Kidney epithelial cell (primary cell): ENCODE results near the gene SAPCD1. TPM values are rescaled to one million over a fixed set of nuclear protein-coding genes. Genes with fewer than 3 reads are reported as not detected.

Experiments
- DNase-seq: peaks from one replicate; pipeline ENCODE4 v3.0.0-alpha.2; 2010; ENCODE audit warnings: low read depth
- H3K27me3 ChIP-seq: 2 replicates; pipeline ENCODE4 v1.6.0; 2011; ENCODE audit warnings: low read length; ENCODE audit not compliant: control insufficient read depth, insufficient read depth
- H3K36me3 ChIP-seq: 2 replicates; pipeline ENCODE4 v1.5.1; 2011; ENCODE audit warnings: low read length; ENCODE audit not compliant: control insufficient read depth, insufficient read depth
- H3K4me3 ChIP-seq: 2 replicates; pipeline ENCODE4 v1.5.1; 2011; ENCODE audit warnings: low read depth, mild to moderate bottlenecking, control low read depth, low read length
- total RNA-seq: library from RNA; depleted of rRNA; stranded (reverse); fragments of >200 nt; gene quantifications from 2 replicates; pipeline ENCODE4 v1.2.3, GENCODE V29; 2015
- TF ChIP-seq, protein P1 (sequence below): IDR thresholded peaks from 2 replicates; pipeline ENCODE4 v1.5.1; 2011; ENCODE audit warnings: mild to moderate bottlenecking, moderate library complexity, low read length, control low read depth, inconsistent platforms; ENCODE audit not compliant: insufficient read depth, poor library complexity, severe bottlenecking

Gene SAPCD1
- 1.1 and 2.2 TPM in 2 replicates for total RNA-seq

DNA sequence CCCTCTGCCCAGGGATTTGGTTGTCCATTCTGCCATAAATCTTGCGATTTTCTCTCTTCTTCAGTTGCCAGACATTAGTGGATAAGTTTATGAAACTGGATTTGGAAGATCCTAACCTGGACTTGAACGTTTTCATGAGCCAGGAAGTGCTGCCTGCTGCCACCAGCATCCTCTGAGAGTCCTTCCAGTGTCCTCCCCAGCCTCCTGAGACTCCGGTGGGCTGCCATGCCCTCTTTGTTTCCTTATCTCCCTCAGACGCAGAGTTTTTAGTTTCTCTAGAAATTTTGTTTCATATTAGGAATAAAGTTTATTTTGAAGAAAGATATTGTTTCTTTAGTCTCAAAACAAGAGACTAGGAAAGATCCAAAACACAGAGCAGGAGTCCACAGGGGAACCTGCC is at the start of gene SAPCD1:
Gene SAPCD1, plus strand, starts transcription at position 301 of the 400 bp plus-strand sequence. CDS start 399 bp downstream, outside the sequence.
- Histone ChIP-seq H3K27me3 (no peaks in the 10 kb centered on the region), H3K36me3 (no peaks in the 10 kb centered on the region), H3K4me3 (no peak within 1 kb of the TSS)
- TF ChIP-seq, protein P1, sequence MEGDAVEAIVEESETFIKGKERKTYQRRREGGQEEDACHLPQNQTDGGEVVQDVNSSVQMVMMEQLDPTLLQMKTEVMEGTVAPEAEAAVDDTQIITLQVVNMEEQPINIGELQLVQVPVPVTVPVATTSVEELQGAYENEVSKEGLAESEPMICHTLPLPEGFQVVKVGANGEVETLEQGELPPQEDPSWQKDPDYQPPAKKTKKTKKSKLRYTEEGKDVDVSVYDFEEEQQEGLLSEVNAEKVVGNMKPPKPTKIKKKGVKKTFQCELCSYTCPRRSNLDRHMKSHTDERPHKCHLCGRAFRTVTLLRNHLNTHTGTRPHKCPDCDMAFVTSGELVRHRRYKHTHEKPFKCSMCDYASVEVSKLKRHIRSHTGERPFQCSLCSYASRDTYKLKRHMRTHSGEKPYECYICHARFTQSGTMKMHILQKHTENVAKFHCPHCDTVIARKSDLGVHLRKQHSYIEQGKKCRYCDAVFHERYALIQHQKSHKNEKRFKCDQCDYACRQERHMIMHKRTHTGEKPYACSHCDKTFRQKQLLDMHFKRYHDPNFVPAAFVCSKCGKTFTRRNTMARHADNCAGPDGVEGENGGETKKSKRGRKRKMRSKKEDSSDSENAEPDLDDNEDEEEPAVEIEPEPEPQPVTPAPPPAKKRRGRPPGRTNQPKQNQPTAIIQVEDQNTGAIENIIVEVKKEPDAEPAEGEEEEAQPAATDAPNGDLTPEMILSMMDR, result no peak
- DNase-seq, result no peak

DNA sequence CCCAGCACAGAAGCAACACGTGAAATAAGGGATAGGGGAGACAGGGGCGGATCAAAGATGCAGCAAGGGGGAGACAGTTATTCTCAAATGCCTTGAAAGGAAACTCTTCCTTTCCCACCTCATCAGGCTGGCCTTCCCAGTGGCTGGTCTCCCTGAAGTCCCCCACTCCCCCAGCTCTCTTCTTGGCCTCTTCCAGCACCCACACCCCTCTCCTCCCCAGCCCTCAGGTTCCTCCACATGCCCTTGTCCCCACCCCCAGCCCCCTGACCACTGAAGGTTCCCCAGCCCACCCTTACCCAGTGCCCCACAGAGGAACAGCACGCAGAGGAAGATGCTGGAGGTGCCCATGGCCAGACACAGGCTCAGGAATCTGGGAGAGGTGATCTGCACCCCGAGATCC is 49.0 kb upstream of the SAPCD1 start:
- no peaks in the 10 kb centered on the region for H3K36me3 ChIP-seq
- H3K27me3 ChIP-seq, result peaks cover 7% of the 10 kb centered on the region
- DNase-seq, result no peak
- TF ChIP-seq, protein P1, result no peak
- no peak overlapping the region for H3K4me3 ChIP-seq

DNA sequence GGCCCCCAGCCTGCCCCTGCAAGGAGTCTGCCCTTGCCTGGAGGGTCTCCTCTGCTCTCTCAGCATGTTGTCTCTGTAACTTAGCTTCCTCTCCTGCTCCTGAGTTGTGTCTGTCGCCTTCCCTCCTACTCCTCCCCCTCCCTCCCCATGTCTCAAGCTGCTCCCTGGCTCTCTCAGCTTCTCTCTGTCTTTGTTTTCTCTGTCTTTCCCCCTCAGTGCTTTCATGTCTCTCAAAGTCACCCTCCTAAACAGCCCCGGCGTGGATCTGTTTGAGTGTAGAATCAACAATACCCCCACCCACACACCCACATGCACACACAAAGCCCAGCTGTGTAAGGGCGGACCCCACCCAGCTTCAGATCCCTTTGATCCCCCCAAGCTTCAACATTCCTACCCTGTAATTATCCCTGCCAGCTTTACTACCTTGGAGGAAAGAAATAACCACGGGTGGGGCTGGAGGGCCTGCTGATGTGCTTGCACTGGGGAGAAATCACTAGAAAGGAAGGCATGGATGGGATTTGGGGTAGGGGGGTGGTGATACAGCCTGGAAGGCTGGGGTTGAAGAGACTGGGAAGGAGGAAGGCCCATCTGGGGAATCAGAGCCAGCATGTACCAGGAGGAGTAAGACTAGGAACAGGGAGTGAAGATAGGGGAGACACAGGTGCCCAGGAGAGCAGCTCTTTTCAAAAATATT is 48.3 kb upstream of the SAPCD1 start:
- TF ChIP-seq, protein P1, result no peak
- Histone ChIP-seq H3K36me3 (no peaks in the 10 kb centered on the region), H3K4me3 (no peak overlapping the region), H3K27me3 (peaks cover 7% of the 10 kb centered on the region)
- DNase-seq, result no peak

DNA sequence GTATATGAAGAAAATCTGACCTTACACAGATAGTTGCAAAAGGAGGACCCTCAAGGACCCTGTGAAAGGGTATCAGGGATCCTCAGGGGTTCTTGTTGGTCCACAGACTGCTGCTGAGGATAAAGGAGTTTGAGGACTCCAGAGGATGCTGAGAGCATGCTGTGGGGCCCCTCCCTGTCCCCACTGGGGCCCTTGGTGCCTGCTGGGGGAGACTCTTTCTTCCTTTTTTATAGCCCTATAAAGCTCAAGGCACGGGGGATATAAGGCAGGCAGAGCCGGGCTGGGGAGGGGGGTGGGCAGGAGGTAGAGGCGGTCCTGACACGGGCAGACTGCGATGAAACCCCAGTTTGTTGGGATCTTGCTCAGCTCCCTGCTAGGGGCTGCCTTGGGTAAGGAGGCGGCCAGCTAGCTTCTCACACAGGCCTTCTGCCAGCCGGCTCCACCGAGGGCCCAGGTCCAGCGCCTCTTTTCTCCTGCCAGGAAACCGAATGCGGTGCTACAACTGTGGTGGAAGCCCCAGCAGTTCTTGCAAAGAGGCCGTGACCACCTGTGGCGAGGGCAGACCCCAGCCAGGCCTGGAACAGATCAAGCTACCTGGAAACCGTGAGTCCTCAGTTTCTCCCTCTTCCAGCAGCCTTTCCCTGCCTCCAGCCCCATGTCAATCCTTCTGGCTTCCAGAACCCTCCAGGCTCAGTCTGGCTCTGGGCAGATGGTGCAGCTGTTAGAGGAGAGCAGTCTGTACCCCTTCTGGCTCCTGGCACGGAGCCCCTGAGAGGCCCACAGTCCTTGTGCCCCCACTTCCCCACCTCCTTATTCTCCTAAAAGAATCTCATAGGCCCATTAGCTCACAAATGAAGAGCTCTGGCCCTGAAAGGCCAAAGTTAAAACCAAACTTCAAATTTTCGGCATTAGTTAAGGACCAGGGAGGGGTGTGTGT is 47.2 kb upstream of the SAPCD1 start, which contains the start of gene LY6G6D:
Gene LY6G6D, plus strand, starts transcription at position 327 of the 937 bp plus-strand sequence. Its CDS starts 8 bp downstream, at position 335.
- Histone ChIP-seq H3K36me3 (no peaks in the 10 kb centered on the region), H3K27me3 (peaks cover 7% of the 10 kb centered on the region), H3K4me3 (no peak within 1 kb of the TSS)
- DNase-seq, result no peak
- TF ChIP-seq, protein P1, result no peak

DNA sequence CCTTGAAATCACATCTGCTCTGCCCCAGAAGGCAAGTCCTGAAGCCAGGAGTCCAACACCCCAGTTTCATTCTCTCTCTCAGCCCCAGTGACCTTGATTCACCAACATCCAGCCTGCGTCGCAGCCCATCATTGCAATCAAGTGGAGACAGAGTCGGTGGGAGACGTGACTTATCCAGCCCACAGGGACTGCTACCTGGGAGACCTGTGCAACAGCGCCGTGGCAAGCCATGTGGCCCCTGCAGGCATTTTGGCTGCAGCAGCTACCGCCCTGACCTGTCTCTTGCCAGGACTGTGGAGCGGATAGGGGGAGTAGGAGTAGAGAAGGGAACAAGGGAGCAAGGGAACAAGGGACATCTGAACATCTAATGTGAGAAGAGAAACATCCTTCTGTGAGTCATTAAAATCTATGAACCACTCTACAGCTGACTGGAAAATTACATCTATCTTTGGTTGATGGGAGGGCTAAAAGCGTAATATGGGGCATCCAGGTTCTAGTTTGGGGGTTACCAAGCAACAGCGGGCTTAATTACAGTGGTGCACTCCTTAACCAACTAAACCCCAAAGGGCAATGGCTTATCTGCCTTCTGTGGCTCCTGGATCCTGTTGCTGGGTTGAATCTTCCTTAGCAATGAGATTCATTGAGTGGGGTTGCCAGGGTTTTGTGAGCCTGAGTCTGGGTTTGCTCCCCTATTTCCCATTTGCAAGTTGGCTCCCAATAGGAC is 44.8 kb upstream of the SAPCD1 start:
- TF ChIP-seq, protein P1, result peak; percentile 16
- Histone ChIP-seq H3K27me3 (peaks cover 5% of the 10 kb centered on the region), H3K36me3 (no peaks in the 10 kb centered on the region), H3K4me3 (no peak overlapping the region)
- DNase-seq, result no peak
